ENCODE measurements around the gene INHA.

The INHA gene

DNA sequence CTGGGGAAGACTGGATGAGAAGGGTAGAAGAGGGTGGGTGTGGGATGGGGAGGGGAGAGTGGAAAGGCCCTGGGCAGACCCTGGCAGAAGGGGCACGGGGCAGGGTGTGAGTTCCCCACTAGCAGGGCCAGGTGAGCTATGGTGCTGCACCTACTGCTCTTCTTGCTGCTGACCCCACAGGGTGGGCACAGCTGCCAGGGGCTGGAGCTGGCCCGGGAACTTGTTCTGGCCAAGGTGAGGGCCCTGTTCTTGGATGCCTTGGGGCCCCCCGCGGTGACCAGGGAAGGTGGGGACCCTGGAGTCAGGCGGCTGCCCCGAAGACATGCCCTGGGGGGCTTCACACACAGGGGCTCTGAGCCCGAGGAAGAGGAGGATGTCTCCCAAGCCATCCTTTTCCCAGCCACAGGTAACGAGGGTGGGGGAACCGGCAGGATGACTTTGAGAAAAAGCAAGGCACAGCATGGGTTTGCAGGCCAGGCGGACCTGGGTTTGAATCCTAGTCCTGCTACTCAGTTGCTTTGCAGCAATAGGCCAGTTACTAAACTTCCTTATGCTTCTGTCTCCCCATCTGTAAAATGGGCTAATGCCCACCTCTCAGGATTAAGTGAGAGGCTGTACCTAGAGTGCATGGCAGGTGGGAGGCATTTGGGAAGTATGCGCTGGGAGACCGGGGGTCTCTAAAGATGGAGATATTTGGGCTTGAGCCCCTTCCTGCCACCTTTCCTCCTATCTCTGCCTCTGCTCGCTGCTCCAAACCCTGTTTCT, at the start of gene INHA:
INHA (plus strand) TSS at position 74 of the 765 bp plus-strand sequence; CDS start at position 139, 65 bp downstream.
- DNase-seq, result no peak

GRCh38 chr2:219523031-219523671, 49.0 kb upstream of the INHA start:
- no peak for DNase-seq

- DNase-seq, result no peak
These were observed 47.3 kb upstream of the INHA start for GRCh38 chr2:219524817-219525216.

DNA sequence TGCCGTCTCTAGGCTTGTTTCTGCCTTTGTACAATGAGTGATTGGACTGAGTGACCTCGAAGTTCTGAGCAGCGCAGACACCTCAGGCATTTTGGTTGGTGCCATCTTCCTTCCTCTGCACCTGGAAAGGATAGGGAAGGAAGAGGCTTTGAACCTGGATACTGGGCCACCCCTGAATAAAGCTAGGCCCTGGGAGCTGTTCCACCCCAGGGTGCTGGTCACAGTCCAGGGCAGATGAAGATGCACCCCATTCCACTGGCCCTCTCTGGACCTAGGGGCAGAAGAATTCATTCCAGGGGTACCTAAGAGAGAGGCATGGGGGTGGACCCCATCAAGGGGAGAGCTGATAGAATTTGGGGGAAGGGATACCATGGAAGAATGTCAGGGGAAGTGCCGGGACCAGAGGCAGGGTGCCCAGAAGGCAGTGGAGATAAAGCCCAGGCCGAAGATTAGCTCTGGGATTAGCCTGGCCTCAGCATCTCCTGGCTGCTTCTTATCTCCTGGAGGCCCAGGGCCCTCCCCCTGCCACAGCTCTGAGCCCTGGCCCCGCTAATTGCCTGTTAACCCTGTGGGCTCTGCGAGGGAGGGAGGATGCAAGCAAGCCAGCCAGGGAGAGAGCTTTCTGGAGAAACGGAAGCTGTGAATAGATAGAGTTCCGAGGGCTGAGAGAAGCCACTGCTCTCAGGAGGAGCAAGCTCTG, 46.4 kb upstream of the INHA start:
- no peak for DNase-seq

GRCh38 chr2:219526320-219527075, 45.6 kb upstream of the INHA start:
- DNase-seq, result no peak

GRCh38 chr2:219527076-219527394, 45.1 kb upstream of the INHA start:
- DNase-seq, result peak in 1 of 2 experiments; percentile 22

DNA sequence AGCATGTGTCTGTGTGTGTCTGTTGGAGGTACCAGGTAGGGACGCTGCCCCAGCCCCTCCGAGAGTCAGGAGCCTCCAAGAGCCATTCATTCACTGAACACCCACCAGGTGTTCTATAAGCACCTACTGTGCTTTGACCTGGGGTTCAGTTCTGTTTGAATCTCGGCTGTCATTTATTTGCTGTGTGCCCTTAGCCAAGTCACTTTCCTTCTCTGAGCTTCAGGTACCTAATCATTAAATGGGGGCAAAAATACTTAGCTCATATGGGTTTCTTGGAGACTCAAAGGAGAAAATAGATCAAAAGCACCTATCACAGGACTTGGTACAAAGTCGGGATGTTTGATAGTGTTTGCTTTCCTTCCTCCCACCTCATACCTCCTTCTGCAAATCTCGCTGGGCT, 44.6 kb upstream of the INHA start:
- DNase-seq, result no peak

DNA sequence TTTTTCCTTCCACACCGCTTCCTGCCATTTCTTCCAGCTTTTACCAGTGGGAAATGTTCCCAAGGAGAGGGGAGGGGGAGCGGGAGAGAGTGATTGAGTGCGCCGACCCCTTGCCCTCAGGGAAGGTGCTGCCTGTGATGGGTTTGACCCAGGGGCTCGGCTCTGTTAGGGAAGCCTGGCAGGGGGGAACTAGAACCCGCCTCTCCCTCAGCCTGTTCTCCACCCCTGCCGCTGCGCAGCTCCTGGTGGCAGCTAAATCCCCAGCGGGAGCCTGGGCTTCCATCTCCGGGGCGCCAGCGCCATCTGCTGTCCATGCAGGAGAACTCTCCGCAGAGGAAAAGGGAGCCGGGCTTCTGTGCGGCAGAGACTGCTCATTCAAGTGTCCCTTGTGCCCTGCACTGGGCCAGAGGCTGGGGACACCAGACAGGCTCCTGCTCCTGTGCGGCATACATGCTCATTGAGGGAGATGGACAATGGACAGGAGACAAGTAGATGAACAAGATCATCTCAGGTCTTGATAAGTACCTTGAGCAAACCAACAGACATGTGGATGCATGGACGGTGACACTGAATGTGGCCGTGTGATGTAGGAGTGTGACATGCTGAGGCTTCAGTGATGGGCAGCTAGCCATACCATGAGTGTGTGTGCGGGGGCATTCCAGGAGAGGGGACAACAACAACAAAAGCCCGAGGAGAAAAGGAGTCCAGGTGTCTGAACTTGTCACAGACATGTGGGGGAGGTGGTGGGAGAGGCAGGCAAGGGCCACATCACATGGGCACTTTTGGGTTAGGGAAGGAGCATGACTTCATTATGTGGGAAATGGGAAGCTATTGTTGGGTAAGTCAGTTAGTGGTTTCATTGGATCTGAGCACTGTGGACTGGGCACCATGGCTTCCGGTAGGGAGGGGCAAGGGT, 41.8 kb upstream of the INHA start:
- peak; percentile 79 to 81 for DNase-seq

DNA sequence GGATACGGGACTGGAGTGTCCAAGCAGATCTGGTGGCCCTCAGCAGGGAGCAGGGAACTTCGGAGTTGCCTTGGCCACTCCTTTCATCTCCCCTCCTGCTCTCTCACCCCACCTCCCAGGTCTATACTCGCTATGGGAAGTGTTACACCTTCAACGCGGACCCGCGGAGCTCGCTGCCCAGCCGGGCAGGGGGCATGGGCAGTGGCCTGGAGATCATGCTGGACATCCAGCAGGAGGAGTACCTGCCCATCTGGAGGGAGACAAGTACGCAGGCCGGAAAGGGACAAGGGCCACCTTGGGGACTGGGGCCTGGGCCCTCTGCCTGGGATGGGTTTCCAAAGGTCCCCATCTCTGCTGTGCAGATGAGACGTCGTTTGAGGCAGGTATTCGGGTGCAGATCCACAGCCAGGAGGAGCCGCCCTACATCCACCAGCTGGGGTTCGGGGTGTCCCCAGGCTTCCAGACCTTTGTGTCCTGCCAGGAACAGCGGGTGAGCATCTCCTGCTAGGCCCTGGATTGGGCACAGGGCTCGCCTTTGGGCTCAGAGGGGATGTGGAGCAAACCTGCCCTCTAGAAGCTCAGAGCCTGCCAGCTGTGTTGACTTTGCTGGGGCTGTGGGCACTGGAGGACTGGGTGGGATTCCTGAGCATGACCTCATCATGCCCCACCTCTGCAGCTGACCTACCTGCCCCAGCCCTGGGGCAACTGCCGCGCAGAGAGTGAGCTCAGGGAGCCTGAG, 40.3 kb upstream of the INHA start:
- peak; percentile 34 to 35 for DNase-seq

- no peak for DNase-seq
These were observed 39.8 kb upstream of the INHA start for GRCh38 chr2:219532378-219532649.

- no peak for DNase-seq
These were observed 38.0 kb upstream of the INHA start for GRCh38 chr2:219533930-219534661.

DNA sequence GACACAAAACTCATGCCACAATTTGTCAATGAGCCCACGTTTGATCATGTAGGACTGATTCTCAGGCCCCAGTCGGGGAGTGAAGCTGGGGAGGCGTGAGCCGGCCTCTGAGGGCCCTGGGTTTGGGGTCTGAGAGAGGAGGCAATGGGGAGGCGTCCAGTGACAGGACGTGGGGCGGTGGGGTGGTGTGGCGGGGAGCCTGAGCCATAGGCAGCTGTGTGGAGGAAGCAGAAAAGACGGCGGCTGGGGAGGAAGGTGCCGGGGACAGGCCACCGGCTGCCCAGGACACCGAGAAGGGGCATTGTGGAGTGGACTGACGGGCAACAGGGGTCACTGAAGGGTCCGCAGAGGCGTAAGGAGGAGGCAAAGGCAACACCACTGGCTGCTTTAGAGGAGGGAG, 35.7 kb upstream of the INHA start:
- DNase-seq, result no peak

GRCh38 chr2:219536967-219537366, 35.1 kb upstream of the INHA start:
- no peak for DNase-seq

DNA sequence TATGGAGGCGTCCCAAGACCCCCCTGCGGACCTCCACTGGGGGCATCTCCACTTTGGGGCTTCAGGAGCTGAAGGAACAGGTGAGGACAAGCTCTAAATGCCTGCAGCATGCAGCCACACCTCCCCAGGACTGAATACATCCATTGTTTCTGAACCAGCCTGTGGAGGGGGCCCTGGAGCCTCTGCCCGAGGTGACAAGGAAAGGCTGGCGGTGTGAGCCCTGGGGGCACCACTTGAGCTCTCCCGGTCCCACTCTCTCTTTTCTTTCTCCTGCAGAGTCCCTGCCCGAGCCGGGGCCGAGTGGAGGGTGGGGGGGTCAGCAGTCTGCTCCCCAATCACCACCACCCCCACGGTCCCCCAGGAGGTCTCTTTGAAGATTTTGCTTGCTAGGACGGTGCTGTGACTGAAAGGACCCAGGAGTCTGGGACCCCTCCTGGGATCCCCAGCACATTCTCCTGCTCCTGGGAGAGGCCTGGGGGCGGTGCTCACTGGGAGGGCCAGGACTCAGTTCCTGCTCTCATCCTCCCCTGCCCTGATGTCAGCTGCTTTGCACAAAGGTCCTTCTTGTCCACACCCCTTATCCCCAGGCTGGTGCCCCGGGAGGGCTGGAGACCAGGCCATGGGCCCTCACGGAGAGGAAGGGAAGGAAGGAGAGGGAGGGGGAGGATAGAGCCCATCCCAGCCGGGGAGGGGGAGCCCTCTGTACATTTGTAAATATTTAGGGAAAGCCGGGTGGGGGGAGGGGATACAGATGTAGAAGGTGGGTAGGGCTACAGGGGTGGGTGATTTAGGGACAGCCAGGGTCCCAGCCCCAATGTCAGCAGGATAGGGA, 34.2 kb upstream of the INHA start:
- DNase-seq, result no peak

DNA sequence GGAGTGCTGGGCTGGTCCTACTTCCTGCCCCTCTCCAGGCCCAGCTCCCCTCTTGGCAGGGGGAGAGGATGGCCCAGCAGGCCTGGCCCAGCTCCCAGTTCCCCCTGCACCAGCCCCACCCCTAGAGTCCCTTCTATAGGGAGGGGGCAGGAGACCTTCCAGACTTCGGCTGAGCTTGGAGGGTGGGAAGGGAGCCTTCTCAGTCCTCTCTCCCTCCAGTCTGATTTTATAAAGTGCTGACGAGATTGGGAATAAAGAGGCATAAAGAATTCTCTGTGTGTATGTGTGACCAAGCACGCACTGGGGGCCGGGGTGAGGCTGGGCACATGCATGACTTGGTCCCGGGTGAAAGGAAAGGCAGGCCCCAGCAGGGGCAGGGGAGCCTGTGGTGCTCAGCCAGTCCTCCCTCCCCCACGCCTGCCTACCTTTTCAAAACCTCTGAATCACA, 33.6 kb upstream of the INHA start:
- no peak for DNase-seq

- no peak for DNase-seq
These were observed 32.9 kb upstream of the INHA start for GRCh38 chr2:219538956-219539788.

- DNase-seq, result no peak
These were observed 32.0 kb upstream of the INHA start for GRCh38 chr2:219539926-219540678.

- no peak for DNase-seq
These were observed 31.2 kb upstream of the INHA start for GRCh38 chr2:219540784-219541504.
